T47D (cell line): ENCODE results near the gene ZFHX3.

ENCODE experiments used
- DNase-seq, 2 experiments: peaks; one replicate each; pipeline versions ENCODE4 v3.0.0 to v3.0.0-alpha.2; 2011 to 2012; ENCODE audit warnings: low read depth in 1 of 2, low spot score in 1 of 2
- JUND ChIP-seq: IDR thresholded peaks from 2 replicates; pipeline ENCODE4 v1.6.1; 2012; ENCODE audit warnings: low read depth
- in situ Hi-C: cut with HindIII; loops from 2 replicates; pipeline ENCODE4 v1.10.0; 2016; ENCODE audit warnings: low sequenced_read_pairs, low pct_unique_long_range_greater_than_20kb

Gene ZFHX3

DNA sequence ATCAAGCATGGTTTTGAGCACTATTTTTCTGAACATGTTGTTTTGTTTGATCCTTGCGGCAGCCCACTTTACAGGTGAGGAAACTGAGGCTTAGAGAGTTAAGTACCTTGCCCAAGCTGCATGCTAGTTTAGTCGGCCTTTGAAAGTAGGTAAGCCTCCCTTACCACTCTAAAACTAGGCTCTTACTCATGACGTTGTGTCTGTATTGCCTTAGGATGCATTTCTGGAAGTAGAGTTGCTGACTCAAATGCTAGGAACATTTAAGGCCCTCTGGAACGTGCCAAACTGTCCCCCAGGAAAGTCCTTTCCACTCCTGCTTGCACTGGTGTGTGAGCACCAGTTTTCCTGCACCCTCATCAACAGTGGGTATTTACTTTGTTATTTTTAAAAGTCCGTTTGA lies 76.6 kb downstream of the ZFHX3 start:
- in situ Hi-C loops = no loop called here
- no peak for TF ChIP-seq JUND
- no peak for DNase-seq

GRCh38 chr16:72970656-72971055 lies 77.3 kb downstream of the ZFHX3 start:
- no peak for TF ChIP-seq JUND
- DNase-seq = no peak
- in situ Hi-C loops = no loop called here

DNA sequence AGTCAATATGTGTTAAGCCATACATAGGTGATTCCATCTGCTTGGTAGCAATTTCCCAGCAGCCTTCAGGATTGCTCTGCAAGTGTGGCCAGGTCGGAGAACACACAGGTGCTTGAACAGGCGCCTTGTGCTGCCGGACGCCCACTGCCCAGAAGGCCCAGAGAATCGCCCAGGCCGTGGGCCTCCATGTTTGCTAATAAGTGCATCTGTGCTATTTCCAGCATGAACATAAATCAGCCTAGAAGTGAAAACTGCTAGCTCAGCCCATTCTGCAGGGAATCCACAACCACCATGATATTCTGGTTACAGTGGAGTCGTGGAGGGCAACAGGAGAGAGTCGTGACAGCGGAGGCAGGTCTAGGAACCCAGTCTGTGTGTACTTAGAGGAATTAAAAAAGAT lies 78.1 kb downstream of the ZFHX3 start:
- in situ Hi-C loops = no loop called here
- TF ChIP-seq JUND = no peak
- no peak for DNase-seq

DNA sequence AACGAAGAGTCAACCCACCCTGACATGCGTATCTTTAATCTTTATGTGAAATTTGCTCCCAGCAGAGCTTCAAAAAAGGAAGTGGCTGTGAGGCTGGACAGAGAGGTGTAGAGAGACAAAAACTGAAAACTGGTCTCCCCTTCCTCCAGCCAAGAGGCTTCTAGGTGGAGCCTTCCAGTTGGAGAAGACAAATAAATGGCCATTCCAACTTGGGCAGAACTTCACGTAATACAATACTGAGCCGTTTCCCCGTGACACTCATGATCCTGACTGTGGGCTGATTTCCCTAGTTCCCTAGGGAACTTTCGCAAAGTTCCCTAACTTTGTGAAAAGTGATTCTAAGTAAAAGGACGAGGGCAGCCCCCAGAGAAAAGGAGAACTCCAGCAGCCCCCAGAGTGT lies 78.8 kb downstream of the ZFHX3 start:
- TF ChIP-seq JUND = no peak
- DNase-seq = no peak
- in situ Hi-C loops = no loop called here

DNA sequence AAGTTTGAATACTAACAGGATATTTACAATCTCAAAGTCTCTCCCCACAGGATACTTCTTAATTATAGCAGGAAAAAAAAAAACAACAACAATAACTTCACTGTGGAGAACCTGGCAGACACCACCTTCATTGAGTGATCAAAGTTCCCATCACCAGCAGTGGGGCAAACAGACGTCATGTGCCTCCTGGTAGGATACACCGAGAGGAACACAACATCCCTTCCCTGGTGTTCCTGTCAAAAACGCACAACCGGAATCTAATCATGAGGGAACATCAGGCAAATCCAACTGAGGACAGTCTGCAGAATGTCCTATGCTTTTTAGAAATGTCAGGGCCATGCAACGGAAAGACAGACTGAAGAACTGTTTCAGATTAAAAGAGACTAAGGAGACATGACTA lies 80.0 kb downstream of the ZFHX3 start:
- no peak for TF ChIP-seq JUND
- in situ Hi-C loops = no loop called here
- DNase-seq = no peak

GRCh38 chr16:72963533-72964315 lies 84.2 kb downstream of the ZFHX3 start:
- in situ Hi-C loops = no loop called here
- no peak for DNase-seq
- no peak for TF ChIP-seq JUND

GRCh38 chr16:72962347-72962746 lies 85.6 kb downstream of the ZFHX3 start:
- no peak for TF ChIP-seq JUND
- in situ Hi-C loops = no loop called here
- DNase-seq = no peak

GRCh38 chr16:72961863-72962262 lies 86.1 kb downstream of the ZFHX3 start:
- in situ Hi-C loops = no loop called here
- no peak for TF ChIP-seq JUND
- DNase-seq = no peak

DNA sequence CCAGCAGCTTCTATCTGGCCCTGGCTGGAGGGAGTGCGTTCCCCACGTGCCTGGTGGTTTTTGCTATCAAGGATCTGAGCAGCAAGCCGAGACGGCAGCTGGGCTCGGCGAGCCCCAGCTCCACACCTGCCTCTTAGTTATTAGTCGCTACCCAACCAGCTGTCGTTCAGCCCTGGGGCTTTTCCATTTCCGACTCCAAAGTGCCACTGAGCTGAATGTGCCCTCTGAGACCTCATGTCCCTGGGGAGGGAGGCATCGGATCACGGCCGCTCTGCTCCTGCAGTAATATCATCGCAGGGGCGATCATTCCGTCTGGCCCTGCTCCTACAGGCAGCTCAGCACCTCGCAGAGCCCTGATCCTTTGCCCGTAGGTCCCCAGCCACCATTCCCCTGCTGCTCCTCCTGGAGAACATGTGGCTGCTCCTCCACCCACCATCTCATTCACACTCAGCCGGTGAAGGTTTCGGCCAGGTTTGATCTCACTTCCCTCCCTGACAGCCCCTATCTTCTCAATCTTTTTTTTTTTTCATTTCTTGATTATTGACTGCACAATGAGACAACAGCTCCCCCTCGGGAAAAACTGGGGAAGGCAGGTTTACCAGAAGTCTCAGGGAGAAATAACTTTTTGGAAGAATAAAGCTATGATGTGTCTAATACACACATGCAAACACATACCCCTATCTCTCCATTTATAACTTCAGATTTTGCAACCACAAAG lies 86.7 kb downstream of the ZFHX3 start:
- TF ChIP-seq JUND = no peak
- no peak for DNase-seq
- in situ Hi-C loops = no loop called here

DNA sequence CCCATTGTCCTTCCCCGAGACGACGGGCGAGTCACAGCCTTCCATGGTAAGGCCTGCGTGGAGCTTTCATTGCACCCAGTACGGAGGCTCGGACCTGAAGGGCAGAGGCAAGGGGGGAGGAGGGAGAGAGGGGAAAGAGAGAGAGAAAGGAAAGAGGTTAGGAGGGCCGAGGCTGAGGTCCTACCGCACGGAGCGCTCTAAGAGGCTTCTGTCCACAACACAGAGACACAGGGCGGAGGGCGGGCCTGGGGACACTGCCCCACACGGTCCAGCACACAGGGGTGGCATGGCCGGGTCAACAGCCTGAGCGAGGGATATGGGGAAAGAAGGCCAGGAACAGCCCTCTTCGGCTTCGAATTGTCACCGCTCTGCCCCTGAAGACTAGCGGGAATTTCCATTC lies 87.8 kb downstream of the ZFHX3 start:
- TF ChIP-seq JUND = no peak
- no peak for DNase-seq
- in situ Hi-C loops = no loop called here

DNA sequence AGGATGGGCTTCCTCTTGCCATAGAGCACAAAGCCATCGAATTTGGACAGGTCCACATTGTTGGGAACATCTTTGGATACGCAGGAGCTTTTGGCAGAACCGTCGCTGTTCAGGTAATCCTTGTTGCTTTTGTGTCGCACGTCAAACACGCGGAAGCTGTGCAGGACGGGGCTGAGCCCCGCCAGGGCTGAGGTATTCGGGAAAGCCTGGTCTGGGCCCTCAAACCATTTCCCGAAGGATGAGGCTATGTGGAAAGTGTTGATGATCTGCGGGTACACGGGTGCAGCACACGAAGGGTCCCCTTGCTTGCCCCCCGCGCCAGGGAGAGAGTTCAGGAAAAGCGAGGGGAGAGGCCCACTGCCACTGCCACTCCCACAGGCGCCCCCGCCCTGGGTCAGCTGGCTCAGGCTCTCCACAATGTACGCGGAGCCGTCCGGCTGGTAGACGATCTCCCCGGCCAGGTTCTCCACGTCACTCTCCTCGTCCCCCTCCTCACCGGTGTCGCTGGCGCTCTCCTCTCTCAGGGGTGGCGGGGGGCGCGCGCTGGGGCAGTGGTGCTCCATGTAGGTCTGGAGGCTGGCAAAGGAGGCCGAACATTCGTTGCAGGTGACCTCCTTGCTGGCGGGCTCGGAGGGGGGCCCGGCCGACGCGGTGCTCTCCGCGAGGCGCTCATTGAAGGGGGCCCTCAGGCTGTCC lies 88.5 kb downstream of the ZFHX3 start:
- no peak for TF ChIP-seq JUND
- in situ Hi-C loops = no loop called here
- no peak for DNase-seq

DNA sequence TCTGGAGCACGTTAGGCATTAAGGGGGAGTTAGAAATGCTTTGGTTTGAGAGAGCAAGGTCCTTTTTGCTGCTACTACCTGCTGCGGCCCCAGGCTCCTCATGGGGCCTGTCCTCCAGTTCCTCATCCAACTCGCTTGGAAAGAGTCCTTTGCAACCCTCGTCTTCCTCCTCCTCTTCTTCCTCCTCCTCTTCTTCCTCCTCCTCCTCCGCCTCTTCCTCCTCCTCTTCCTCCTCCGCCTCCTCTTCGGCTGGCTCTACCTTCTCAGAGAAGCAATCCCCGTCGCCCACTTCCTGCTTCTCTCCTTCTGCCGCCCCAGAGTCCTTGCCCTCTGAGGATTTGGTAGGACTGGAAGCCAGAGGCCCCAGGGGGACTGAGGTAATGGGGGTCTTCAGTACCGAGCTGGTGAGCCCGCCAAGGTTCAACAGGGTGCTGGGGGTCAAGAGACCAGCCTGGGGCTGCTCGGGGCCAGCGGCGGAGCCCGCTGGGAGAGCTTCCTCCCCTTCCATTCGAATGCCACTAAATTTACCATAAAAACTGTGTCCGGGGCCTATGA lies 89.3 kb downstream of the ZFHX3 start:
- in situ Hi-C loops = no loop called here
- no peak for DNase-seq
- TF ChIP-seq JUND = no peak
